Femur (tissue), 1 donor: ENCODE data around the gene HPCA.
A peak's percentile ranks its signal among the peaks of the same experiment; 100 is the strongest.

ENCODE experiments used
- DNase-seq: peaks from one replicate; pipeline ENCODE4 v3.0.0-alpha.2; 2017

Gene HPCA

DNA sequence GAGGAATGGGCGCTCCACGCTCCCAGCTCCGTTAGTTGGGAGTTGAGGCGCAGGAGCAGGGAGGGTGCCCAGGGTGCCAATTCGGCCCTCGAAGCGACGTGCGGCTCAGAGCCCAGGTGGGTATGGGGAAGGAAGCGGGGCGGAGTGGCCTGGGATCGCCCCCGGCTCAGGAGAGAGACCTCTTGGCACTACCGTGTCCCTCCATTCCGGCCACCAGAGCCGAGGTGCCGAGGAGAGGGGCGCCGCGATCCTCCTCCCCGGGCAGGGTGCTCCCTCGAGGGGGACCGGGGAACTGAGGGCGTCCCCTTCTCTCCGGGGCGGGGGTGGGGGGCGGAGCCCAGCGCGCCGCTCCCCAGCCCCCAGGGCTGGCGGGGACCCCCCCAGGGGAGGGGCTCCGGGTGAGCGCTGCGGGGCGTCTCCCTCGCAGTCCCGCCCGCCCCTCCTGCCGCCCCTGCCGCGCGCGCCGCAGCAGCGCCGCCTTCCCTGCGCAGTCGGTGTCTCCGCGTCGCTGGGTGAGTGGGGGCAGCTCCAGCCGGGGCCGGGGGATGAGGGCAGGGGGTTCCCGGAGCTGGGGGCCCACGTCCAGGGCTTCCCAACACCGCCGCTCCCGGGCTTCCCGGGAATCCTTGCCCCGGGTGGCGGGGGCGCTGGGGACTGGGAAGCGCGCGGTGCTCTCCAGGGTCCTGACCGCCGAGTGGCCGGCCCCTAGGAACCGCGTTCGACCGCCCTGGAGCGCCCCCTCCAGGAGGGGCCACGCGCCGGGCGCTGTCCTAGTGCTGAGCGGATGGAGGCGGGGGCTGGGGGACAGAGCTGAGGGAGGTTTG lies at the start of gene HPCA:
Gene HPCA, plus strand, starts transcription at position 488 of the 824 bp plus-strand sequence. CDS start 2,408 bp downstream, outside the sequence.
- peak; percentile 66 for DNase-seq

DNA sequence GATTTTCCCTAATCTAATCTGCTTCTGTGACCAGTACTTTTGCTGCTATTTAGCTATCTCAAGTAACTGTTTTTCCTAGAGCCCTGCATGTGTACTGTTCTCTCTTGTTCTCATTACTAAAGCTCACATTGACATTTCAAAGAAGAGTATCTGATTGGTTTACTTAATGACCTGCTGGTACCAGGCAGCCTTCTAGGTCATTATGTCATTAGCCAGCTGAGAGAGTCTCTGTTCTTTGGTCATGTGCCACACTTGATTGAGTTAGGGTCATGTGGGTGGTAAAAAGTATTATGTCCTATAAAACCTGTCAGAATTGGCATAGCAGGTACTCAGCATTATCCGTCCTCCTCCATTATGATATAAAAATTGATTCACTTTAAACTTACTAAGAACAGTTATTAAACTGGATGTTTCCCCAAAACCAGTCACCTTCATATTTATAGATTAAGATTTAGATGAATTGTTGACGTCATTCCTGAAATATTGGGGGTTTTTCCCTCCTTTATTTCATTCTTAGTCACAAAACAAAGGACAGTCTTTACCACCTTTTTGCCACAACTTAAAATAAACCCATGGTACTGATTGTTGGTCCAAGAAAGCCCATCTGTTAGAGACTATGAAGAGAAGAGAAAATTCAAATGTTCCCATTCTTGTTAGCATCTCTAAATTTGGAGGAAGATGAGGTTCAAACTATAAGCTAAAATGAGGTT lies 37.8 kb upstream of the HPCA start:
- DNase-seq = no peak

GRCh38 chr1:32855861-32856617 lies 30.3 kb upstream of the HPCA start:
- no peak for DNase-seq

DNA sequence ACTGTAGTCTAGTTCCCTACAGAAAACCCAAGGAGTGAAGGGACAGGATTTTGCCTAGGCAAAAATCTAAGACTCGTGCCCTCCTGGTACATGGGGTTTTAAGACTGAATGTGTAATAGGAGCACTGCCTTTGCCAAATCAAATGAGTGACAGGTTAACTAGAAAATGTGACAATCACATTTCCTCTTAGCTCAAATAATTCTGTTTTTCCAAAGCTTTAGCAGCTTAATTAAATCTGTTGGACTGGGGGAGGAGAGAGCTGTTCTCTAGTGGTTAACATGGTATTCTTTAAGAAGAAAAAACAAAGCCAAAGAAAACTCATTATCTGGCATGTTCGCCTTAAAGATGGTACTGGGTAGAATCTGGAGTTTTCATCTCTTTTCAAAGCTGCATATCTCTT lies 28.2 kb upstream of the HPCA start:
- no peak for DNase-seq

GRCh38 chr1:32858791-32859190 lies 27.5 kb upstream of the HPCA start:
- DNase-seq = no peak

- no peak for DNase-seq
These were observed 26.4 kb upstream of the HPCA start for GRCh38 chr1:32859915-32860314.

DNA sequence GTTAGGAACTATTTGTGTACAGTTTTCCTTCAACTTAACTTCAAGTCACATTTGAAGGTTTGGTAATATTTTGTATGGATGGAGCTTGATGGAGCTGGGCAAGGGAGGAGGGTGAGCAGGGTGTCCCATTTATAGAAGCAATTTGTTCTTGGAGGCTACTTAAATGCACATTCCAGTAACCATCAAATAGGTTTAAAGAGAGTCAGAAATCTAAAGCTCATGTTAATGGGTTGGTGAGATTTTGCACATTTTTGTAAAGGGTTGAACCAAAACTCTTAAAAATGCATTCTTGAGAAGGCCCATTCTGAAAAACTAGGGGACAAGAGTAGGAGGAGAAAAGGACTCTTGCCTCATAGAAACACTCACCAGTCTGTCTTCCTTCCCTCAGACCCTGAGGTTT lies 25.7 kb upstream of the HPCA start:
- no peak for DNase-seq

DNA sequence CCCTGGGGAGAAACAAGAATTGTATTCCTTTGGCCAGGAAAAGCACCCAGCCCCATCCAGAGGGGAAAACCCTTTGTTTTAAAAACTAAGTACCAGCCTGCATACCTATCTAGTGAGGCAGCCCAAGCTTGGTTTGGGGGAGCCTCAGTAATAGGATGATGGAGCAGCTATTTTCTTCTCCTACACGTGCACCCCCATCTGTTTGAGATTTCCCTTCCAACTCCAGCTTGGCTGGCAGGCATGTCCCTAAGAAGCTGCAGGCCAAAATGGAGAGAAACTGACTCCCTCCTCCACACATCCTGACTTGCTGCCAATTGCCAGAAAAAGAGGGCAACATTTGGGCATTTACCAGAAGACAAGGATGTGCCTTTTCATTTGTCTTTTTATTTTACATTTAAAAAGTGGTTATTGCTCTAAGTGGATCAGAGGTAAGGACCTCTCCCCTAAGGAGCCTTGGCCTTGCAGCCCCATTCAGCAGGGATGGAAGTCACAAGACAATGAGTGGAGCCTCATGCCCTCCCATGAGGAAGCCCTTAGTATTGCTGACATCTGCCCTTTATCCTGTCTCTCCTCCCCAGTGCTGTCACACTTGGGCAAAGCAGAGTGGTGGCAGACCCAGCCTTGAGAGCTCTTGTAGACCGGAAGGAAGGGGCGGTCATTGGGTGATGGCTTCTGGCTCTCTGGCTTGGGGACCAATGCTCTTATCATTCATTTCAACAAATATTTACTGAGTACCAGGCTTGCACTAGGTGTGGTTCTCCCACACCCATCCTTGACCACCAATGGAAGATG lies 24.2 kb upstream of the HPCA start:
- no peak for DNase-seq

DNA sequence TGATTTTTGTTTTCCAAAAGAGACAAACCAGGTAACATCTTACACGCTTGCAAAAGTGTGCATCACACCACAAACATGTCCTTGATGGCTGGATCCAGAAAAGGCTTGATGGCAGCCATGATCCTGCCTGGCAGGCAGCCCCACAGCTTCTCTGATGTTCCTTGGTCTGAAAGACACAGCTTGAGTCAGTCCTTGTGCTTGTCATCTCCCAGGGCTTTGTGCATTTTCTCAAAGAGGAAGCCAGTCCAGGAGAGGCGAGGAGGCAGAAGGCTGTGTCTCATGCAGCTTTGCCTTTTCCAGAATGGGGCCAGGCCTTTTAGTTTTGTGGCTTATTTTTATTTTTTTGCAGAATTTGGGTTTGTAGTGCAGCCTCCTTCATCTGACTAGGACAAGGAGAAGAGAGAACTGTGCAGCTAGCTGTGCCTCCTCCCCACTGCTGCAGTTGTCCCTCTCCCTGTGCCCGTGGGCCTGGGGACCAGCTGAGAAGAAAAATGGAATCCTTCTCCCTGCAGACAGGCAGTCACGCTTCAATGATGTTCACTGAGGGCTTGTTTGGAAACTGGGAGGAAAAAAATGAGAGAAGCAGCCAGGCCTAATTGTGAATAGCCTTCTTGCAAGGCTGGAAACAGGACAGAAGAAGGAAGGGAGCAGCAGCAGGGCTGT lies 22.9 kb upstream of the HPCA start:
- DNase-seq = no peak

GRCh38 chr1:32863881-32864245 lies 22.4 kb upstream of the HPCA start:
- no peak for DNase-seq

- no peak for DNase-seq
These were observed 21.8 kb upstream of the HPCA start for GRCh38 chr1:32864375-32865019.

GRCh38 chr1:32865639-32866405 lies 20.5 kb upstream of the HPCA start:
- DNase-seq = no peak

GRCh38 chr1:32867151-32867550 lies 19.1 kb upstream of the HPCA start:
- no peak for DNase-seq

GRCh38 chr1:32867671-32868070 lies 18.6 kb upstream of the HPCA start:
- no peak for DNase-seq

GRCh38 chr1:32868085-32868484 lies 18.2 kb upstream of the HPCA start:
- no peak for DNase-seq

GRCh38 chr1:32868806-32869455 lies 17.4 kb upstream of the HPCA start:
- DNase-seq = peak; percentile 9

DNA sequence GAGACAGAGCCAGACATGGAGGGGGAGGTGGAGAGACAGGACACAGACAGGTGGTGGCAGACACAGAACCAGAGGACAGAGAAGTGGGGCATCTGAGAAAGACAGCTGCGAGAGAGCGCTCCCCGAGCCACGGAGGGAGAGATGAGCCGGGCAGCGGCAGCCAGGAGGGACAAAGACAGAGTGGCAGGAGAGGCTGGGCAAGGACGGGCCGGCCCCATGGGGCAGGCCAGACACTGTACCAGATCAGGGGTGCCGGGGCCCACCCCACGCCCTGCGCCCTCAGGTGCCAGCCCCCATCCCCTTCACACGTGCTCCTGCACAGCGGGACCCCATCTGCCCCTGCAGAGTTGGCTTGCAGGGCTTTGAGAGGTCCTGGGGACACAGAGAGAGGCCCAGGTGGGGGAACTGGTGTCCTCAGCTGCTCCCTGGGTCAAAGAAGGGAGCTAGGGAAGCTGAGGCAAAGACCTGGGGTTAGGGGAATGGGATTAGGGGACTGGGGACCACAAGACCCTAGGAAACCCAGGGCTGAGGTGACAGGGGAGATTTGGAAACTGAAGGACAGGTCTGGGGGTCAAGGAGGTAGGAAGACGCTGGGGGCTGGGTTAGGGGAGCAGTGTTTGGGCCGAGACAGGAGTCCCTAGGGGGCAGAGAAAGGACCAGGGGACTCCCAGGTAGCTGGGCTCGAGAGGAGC lies 16.2 kb upstream of the HPCA start:
- peak; percentile 56 for DNase-seq

DNA sequence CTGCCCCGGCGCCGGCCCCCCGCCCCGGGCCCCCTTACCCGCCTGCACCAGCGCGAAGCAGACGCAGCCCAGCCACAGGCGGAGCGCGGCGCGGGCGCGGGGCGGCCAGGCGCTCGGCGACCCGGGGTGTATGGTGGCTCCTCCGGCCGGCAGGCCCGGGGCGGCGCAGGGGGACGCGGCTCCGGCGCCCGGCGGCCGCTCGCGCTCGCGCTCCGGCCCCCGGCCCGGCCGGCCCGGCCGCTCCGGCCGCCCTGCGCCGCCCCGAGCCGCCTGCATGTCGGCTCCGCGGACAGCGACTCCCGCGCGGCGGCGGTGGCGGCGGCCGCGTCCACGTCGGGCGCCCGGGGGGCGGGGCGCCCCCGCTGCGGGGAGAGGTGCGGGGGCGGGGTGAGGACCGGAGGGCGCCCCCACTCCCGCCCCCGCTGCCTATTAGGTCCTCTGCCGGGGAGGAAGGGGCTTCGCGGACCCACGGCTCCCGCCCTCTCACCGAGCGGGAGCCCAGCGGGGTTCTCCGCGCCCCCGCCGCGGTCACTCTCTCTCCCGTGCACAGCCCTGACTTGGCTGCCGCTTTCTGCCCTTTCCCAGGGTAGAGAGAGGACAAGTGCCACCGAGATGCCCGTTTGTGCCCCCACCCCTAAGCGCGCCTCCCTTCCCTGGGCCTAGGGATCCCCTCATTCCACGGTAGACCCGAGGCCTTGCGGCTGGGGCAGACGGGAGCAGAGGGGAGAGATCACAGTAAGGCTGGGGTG lies 15.5 kb upstream of the HPCA start, which contains the start of gene FNDC5:
Gene FNDC5, minus strand, starts transcription at position 298 of the 749 bp plus-strand sequence.
- DNase-seq = peak; percentile 75
